Lung (tissue), 12 donors: ENCODE results near the gene ANTKMT. TPM values are rescaled to one million over a fixed set of nuclear protein-coding genes. Genes with fewer than 3 reads are reported as not detected.
A peak's percentile ranks its signal among the peaks of the same experiment; 100 is the strongest.

Source experiments
- ATAC-seq: fragments of 200-7000 bp; cut with Tn5 transposase; one replicate; pipeline ENCODE4 v1.9.1; 2020; ENCODE audit warnings: moderate number of reproducible peaks; ENCODE audit not compliant: insufficient read depth, low FRiP score
- DNase-seq, 3 donors: peaks; one replicate each; pipeline ENCODE4 v3.0.0-alpha.2; 2013 to 2017
- H3K27ac ChIP-seq, 2 donors: one replicate each; pipeline ENCODE4 v1.5.1; 2013; ENCODE audit warnings: mild to moderate bottlenecking in 2 of 2, moderate library complexity in 2 of 2, control low read depth in 1 of 2, inconsistent platforms in 1 of 2, low read depth in 1 of 2, low read length in 1 of 2
- H3K27me3 ChIP-seq, 3 donors: one replicate each; pipeline ENCODE4 v1.5.1; 2013; ENCODE audit warnings: low read length in 2 of 3; ENCODE audit not compliant: control insufficient read depth in 3 of 3, insufficient read depth in 3 of 3
- H3K36me3 ChIP-seq, 4 donors: one replicate each; pipeline ENCODE4 v1.5.1; 2013; ENCODE audit warnings: low read length in 4 of 4, mild to moderate bottlenecking in 1 of 4, moderate library complexity in 1 of 4; ENCODE audit not compliant: control insufficient read depth in 4 of 4, insufficient read depth in 4 of 4
- H3K4me1 ChIP-seq, 5 donors: one replicate each; pipeline ENCODE4 v1.5.1; 2013; ENCODE audit warnings: low read length in 5 of 5, mild to moderate bottlenecking in 2 of 5, moderate library complexity in 1 of 5; ENCODE audit not compliant: control insufficient read depth in 5 of 5, insufficient read depth in 5 of 5
- H3K4me3 ChIP-seq: one replicate; pipeline ENCODE4 v1.5.1; 2013; ENCODE audit warnings: mild to moderate bottlenecking, control low read depth, moderate library complexity
- H3K9ac ChIP-seq, 2 donors: one replicate each; pipeline ENCODE4 v1.5.1; 2013; ENCODE audit warnings: low read length in 2 of 2, control low read depth in 1 of 2; ENCODE audit not compliant: insufficient read depth in 1 of 2
- H3K9me3 ChIP-seq, 4 donors: one replicate each; pipeline ENCODE4 v1.5.1; 2013; ENCODE audit warnings: low read length in 3 of 4, mild to moderate bottlenecking in 1 of 4, moderate library complexity in 1 of 4; ENCODE audit not compliant: control insufficient read depth in 4 of 4, insufficient read depth in 3 of 4
- WGBS, 2 donors: extraction: QIAGEN DNeasy Blood & Tissue Kit; methylation state at CpG; one replicate each; pipeline ENCODE4 v1.1.7; 2013; 5-methylcytosine and 5-hydroxymethylcytosine counted together
- polyA plus RNA-seq, 2 donors: library from polyadenylated mRNA; stranded (reverse); fragments of 200-250 nt; gene quantifications; one replicate each; pipeline ENCODE4 v1.2.1, GENCODE V29; 2013
- total RNA-seq, 2 donors: library from RNA; depleted of rRNA in 1 of 2; stranded (reverse); fragments of >200 nt in 1 of 2; gene quantifications; one replicate each; pipeline ENCODE4 v1.2.1, GENCODE V29; 2014 to 2021
- TF ChIP-seq, protein P1 (sequence below): IDR thresholded peaks from 2 replicates; pipeline ENCODE4 v1.5.1; 2012; ENCODE audit warnings: mild to moderate bottlenecking; ENCODE audit errors: control extremely low read depth, extremely low read depth
- donor health status: control.
- donor health status: control.
- donor health status: Bipolar disorder and iron deficiency.
- donor health status: healthy.
- donor health status: DM: yes; HTN: yes; CAD: no.

ANTKMT gene
- total and polyA plus RNA-seq, 4 donors = 9.2 to 65.7 (median 45.9) TPM

DNA sequence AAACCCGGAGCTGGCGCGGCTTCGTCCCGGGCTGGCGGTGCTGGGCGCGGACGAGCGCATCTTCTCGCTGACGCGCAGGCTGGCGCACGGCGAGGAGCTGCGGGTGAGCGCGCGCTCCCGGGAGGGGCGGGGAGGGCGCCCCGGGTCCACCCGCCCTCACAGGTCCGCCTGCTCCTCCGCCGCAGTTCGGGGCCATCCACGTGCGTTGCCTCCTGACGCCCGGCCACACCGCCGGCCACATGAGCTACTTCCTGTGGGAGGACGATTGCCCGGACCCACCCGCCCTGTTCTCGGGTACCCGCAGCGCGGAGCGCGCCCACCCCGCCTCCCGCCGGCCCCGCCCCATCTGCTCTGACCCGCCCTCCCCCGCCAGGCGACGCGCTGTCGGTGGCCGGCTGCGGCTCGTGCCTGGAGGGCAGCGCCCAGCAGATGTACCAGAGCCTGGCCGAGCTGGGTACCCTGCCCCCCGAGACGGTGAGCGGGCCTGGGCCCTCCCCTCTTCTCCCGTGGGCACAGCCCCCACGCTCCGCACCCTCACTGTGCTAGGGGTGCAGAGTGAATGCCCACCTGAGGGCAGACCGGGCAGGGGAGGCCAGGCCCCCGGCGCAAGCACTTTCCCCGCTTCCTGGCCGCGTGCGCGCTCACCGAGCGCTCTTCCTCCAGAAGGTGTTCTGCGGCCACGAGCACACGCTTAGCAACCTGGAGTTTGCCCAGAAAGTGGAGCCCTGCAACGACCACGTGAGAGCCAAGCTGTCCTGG, 7.4 kb downstream of the ANTKMT start:
- Histone ChIP-seq H3K4me3 (no peak overlapping the region), H3K9ac (no peak overlapping the region), H3K36me3 (peaks cover 0 to 17% (median 3%) of the 10 kb centered on the region in 4 donors), H3K4me1 (peaks cover 0 to 9% (median 3%) of the 10 kb centered on the region in 5 donors), H3K27ac (no peak overlapping the region), H3K27me3 (peaks cover 0 to 7% (median 4%) of the 10 kb centered on the region in 3 donors), H3K9me3 (no peaks in the 10 kb centered on the region)
- 1 to 2% methylated on average over 68 to 80 of the region's 80 CpGs for WGBS, 2 donors
- peak; percentile 50 to 70 (median 67) for DNase-seq
- ATAC-seq = peak; percentile 23
- TF ChIP-seq, protein P1, sequence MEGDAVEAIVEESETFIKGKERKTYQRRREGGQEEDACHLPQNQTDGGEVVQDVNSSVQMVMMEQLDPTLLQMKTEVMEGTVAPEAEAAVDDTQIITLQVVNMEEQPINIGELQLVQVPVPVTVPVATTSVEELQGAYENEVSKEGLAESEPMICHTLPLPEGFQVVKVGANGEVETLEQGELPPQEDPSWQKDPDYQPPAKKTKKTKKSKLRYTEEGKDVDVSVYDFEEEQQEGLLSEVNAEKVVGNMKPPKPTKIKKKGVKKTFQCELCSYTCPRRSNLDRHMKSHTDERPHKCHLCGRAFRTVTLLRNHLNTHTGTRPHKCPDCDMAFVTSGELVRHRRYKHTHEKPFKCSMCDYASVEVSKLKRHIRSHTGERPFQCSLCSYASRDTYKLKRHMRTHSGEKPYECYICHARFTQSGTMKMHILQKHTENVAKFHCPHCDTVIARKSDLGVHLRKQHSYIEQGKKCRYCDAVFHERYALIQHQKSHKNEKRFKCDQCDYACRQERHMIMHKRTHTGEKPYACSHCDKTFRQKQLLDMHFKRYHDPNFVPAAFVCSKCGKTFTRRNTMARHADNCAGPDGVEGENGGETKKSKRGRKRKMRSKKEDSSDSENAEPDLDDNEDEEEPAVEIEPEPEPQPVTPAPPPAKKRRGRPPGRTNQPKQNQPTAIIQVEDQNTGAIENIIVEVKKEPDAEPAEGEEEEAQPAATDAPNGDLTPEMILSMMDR = no peak

DNA sequence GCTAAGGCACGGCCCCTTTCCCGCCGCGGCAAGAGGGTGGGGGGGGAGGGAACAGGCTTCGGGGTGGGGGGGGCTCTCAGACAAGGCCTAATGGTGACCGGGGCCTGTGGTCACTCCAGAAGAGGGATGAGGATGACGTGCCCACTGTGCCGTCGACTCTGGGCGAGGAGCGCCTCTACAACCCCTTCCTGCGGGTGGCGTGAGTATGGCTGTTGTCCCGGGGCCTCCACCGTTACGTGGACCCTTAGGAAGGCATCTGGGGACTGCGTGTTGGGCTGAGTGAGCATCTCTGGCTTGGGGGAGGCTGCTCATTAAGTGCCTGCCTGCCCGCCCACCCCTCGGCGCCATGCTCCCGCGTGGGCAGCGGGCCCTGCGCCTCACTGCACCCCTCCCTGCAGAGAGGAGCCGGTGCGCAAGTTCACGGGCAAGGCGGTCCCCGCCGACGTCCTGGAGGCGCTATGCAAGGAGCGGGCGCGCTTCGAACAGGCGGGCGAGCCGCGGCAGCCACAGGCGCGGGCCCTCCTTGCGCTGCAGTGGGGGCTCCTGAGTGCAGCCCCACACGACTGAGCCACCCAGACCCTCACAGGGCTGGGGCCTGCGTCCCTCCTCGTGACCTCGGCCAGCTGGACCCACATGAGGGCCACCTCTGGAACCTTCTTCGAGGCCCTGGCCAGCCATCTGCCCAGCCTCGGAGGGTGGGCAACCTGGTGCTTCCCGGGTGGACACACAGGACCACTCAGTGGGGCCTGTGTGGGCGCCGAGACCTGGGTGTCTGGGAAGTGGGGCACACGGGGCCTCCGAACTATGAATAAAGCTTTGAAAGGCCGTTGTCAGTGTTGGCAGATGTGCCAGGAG, 8.2 kb downstream of the ANTKMT start:
- H3K4me3 ChIP-seq = no peak overlapping the region
- H3K27ac ChIP-seq = no peak overlapping the region
- ATAC-seq (no peak), DNase-seq (no peak)
- H3K27me3 ChIP-seq = peaks cover 0 to 7% (median 4%) of the 10 kb centered on the region in 3 donors
- peaks cover 4 to 25% (median 6%) of the 10 kb centered on the region in 4 donors for H3K36me3 ChIP-seq
- no peak overlapping the region for H3K9ac ChIP-seq
- H3K4me1 ChIP-seq = peaks cover 0 to 9% (median 3%) of the 10 kb centered on the region in 5 donors
- no peaks in the 10 kb centered on the region for H3K9me3 ChIP-seq
- 57 to 75% methylated on average over 52 to 55 of the region's 55 CpGs for WGBS, 2 donors
- TF ChIP-seq, protein P1 = no peak

DNA sequence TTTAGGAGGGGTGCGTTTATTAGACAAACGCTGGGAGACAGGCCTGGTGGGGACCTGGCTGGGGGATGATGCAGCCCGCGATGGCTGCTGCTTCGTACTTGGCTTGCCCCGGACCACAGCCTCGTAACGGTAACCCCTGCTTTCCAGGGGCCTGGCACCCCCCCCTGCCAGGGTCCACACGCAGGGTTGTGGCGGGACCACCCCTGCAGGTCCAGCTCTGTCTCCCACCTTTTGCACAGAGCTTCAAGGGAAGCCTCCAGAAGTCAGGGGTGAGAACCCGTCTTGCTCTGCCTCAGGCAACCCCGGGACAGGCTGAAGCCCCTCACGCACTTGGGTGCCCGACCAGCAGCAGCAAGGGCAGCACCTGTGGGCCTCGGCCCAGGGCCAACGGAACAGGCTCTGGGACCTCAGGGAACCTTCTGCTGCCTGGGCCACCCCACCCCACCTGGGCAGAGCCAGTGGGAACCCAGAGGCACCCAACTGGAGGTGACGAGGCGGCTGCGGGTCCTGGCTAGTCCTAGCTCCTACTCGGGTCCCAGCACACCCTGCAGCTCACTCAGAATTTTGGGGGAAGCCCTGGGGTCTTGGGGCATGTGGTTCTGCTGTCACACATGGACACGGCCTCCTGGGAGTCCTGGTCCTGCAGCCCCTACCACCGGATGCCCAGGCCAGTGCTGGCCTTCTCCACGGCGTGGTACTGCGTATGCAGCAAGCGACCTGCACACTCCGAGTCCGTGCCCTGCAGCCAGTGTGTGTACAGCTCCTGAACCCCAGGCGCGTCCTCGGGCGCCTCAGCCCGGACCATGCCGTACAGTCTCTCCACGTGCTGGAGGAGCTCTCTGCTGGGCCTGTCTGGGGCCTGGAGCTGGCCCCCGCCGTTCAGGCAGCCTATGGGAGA, 9.1 kb downstream of the ANTKMT start:
- 93 to 94% methylated on average over 37 of the region's 37 CpGs for WGBS, 2 donors
- Histone ChIP-seq H3K9me3 (no peaks in the 10 kb centered on the region), H3K4me1 (peaks cover 0 to 9% (median 3%) of the 10 kb centered on the region in 5 donors), H3K27ac (no peak overlapping the region), H3K27me3 (peaks cover 0 to 7% (median 4%) of the 10 kb centered on the region in 3 donors), H3K4me3 (no peak overlapping the region), H3K36me3 (peaks cover 4 to 33% (median 8%) of the 10 kb centered on the region in 4 donors), H3K9ac (no peak overlapping the region)
- TF ChIP-seq, protein P1 = no peak
- DNase-seq (no peak), ATAC-seq (no peak)
